BLaER1 (cell line): ENCODE results near the gene UBE2D4.
A peak's percentile ranks its signal among the peaks of the same experiment; 100 is the strongest.

Experiments used
- H3K27ac ChIP-seq: shearing (Covaris generic); formaldehyde crosslinking; 2 replicates; pipeline ENCODE4 v1.8.1; 2022
- H3K27me3 ChIP-seq: shearing (Covaris generic); formaldehyde crosslinking; 2 replicates; pipeline ENCODE4 v1.8.1; 2022
- H3K36me3 ChIP-seq: shearing (Covaris generic); formaldehyde crosslinking; 2 replicates; pipeline ENCODE4 v1.8.1; 2022
- H3K4me1 ChIP-seq: shearing (Covaris generic); formaldehyde crosslinking; 2 replicates; pipeline ENCODE4 v1.8.1; 2022
- H3K4me2 ChIP-seq: shearing (Covaris generic); formaldehyde crosslinking; 2 replicates; pipeline ENCODE4 v1.8.1; 2022
- H3K4me3 ChIP-seq: shearing (Covaris generic); formaldehyde crosslinking; 2 replicates; pipeline ENCODE4 v1.8.1; 2022
- H3K9ac ChIP-seq: shearing (Covaris generic); formaldehyde crosslinking; 2 replicates; pipeline ENCODE4 v1.8.1; 2022
- H3K9me3 ChIP-seq: shearing (Covaris generic); formaldehyde crosslinking; 2 replicates; pipeline ENCODE4 v1.8.1; 2022
- H4K20me1 ChIP-seq: shearing (Covaris generic); formaldehyde crosslinking; 2 replicates; pipeline ENCODE4 v1.8.1; 2022
- Cebpa-rat ChIP-seq: shearing (Covaris generic); IDR thresholded peaks from 2 replicates; pipeline ENCODE4 v1.8.1; 2022

Gene UBE2D4

DNA sequence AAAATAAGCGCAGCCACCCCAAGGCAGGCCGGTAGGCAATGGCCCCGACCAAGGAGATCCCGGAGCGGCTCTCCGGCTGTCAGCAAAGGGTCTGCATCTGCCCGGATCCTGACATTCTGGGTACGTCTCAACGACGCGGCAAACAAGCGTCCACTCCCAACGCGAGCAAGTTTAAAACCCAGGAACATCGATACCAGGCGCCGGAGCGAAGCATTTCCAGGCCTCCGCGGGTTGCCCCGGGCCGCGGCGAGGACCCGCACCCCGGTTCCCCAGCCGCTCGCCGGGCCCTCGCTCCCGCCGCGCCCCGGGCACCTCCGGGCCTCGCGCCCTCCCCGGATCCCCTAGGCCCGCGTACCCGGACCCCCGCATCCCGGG, 20.3 kb upstream of the UBE2D4 start:
- H3K27ac ChIP-seq, result peak overlapping the region; percentile 94
- no peaks in the 10 kb centered on the region for H3K9me3 ChIP-seq
- H3K4me1 ChIP-seq, result peaks cover 27% of the 10 kb centered on the region
- peak overlapping the region; percentile 78 for H3K4me3 ChIP-seq
- TF ChIP-seq Cebpa-rat, result no peak
- H3K4me2 ChIP-seq, result peak overlapping the region; percentile 78
- peak overlapping the region; percentile 94 for H3K9ac ChIP-seq
- H4K20me1 ChIP-seq, result peaks cover 47% of the 10 kb centered on the region
- H3K36me3 ChIP-seq, result peaks cover 18% of the 10 kb centered on the region; the same call in 1 of the 2 replicates
- no peaks in the 10 kb centered on the region for H3K27me3 ChIP-seq

DNA sequence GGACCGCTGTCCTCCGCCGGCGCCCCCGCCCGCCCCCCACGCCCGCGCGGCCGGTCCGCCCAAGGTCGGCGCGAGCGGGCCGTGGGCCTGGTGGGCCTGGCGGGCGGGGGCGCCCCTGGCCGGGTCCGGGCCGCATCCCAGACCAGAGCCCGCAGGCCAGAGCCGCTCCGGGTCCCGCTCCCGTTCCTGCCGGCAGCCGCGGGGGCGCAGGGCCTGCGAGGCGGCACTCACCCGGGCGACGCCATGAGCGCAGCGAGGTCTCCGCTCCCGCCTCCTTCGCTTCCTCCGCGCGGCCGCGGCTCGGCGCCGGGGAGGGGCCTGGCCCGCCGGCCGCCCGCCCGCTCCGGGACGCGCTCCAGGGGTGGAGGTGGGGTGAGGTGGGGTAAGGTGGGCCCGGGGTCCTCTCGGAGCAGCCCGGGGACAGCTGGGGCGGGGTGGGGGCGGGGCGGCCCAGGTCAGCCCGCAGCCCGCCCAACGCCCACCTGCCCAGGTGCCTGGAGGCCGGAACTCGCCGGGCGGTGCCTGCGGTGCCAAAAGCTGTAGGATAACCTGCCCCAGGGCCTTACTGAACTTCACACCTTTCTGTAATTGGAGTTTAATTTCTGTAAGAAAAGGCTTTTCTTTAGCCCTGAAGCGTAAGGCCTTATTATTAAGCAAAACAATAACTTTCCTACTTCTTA, 19.8 kb upstream of the UBE2D4 start, which contains the start of gene URGCP:
Gene URGCP (minus strand): TSS at position 266 of the 680 bp plus-strand sequence. CDS start 21 bp downstream, at position 245.
- peak within 1 kb of the TSS; percentile 78 for H3K4me2 ChIP-seq
- peaks cover 27% of the 10 kb centered on the region for H3K4me1 ChIP-seq
- H3K27ac ChIP-seq, result peak within 1 kb of the TSS; percentile 94
- peaks cover 41% of the 10 kb centered on the region for H4K20me1 ChIP-seq
- H3K4me3 ChIP-seq, result peak within 1 kb of the TSS; percentile 78
- H3K27me3 ChIP-seq, result no peaks in the 10 kb centered on the region
- peaks cover 13% of the 10 kb centered on the region; the same call in 1 of the 2 replicates for H3K36me3 ChIP-seq
- no peaks in the 10 kb centered on the region for H3K9me3 ChIP-seq
- peak within 1 kb of the TSS; percentile 94 for H3K9ac ChIP-seq
- TF ChIP-seq Cebpa-rat, result no peak

DNA sequence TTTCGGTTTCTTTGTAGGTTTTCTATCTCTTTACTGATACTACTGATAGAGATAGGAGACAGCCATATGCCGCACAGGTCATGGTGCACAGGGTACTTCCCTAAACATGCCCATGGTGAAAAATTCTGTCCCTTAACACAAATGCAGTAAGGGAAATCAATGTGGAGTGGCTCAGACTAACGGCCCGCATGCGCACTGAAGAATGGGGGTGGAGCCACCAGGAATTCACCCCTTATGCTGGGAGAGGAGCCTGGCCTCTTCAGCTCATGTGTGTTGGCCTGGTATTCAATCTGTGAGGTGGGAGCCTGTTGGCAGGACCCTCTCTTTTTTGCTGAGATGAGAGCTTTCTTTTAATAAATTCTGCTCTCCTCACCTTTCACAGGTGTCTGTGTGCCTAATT, 11.4 kb upstream of the UBE2D4 start:
- no peak overlapping the region for H3K4me2 ChIP-seq
- TF ChIP-seq Cebpa-rat, result no peak
- H3K27ac ChIP-seq, result no peak overlapping the region
- no peak overlapping the region for H3K4me3 ChIP-seq
- no peaks in the 10 kb centered on the region for H3K4me1 ChIP-seq
- peaks cover 21% of the 10 kb centered on the region for H3K36me3 ChIP-seq
- no peaks in the 10 kb centered on the region for H4K20me1 ChIP-seq
- peaks cover 15% of the 10 kb centered on the region for H3K9me3 ChIP-seq
- no peak overlapping the region for H3K9ac ChIP-seq
- H3K27me3 ChIP-seq, result no peaks in the 10 kb centered on the region

DNA sequence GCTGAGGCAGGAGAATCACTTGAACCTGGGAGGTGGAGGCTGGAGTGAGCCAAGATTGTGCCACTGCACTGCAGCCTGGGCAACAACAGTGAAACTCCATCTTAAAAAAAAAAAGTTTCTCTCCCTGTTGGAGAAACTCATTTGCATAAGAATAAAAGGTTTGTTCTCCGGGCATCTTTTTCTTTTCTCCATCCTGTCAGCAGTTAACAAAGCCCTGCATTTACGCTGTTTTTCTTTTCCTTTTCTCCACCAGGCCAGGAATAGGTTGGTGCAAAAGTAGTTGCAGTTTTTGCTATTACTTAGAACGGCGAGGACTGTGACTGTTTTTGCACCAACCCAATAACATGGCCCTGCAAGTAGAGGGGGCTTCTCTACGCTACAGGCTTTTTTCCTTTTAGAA, 10.3 kb upstream of the UBE2D4 start:
- Histone ChIP-seq H3K4me1 (no peaks in the 10 kb centered on the region), H3K27me3 (no peaks in the 10 kb centered on the region), H3K9me3 (peaks cover 15% of the 10 kb centered on the region), H4K20me1 (no peaks in the 10 kb centered on the region), H3K9ac (no peak overlapping the region), H3K36me3 (peaks cover 18% of the 10 kb centered on the region), H3K27ac (no peak overlapping the region), H3K4me3 (no peak overlapping the region), H3K4me2 (no peak overlapping the region)
- no peak for TF ChIP-seq Cebpa-rat

DNA sequence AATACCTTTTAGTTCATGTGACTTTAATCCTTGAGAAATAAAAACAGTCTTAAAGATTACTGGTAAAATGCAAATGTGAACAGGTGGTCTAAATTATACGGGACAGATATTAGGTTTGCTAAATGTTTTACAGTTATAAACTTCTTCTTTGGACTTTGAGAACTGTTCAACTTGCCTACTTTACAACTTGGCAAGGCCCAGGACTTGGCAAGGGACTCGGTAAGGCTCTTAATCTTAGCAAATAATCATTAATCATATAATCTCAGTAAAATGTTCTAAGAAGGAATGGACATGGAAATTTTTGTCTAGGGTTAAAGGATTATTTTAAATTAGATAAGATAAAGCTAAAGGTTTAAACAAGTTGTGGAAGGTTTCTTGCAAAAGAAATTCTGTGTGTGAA, 4.8 kb upstream of the UBE2D4 start:
- Histone ChIP-seq H3K9ac (no peak overlapping the region), H3K9me3 (no peaks in the 10 kb centered on the region), H3K4me1 (peaks cover 13% of the 10 kb centered on the region), H3K4me3 (no peak overlapping the region), H3K27me3 (no peaks in the 10 kb centered on the region), H3K36me3 (peaks cover 18% of the 10 kb centered on the region), H4K20me1 (no peaks in the 10 kb centered on the region), H3K27ac (no peak overlapping the region), H3K4me2 (no peak overlapping the region)
- no peak for TF ChIP-seq Cebpa-rat

DNA sequence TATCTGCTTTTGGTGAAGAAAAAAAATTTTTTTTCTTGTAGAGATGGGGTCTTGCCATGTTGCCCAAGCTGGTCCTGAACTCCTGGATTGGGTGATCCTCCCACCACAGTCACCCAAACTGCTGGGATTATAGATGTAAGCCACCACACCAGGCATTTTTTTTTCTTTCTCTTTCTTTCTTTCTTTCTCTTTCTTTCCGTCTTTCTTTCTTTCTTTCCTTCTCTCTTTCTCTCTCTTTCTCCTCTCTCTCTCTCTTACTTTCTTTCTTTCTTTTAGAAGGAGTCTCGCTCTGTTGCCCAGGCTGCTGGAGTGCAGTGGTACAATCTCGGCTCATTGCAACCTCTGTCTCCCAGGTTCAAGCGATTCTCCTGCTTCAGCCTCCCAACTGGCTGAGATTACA, 3.5 kb upstream of the UBE2D4 start:
- no peak for TF ChIP-seq Cebpa-rat
- Histone ChIP-seq H3K27ac (no peak overlapping the region), H3K36me3 (peaks cover 18% of the 10 kb centered on the region), H3K4me3 (no peak overlapping the region), H3K9ac (no peak overlapping the region), H3K4me2 (no peak overlapping the region), H3K27me3 (no peaks in the 10 kb centered on the region), H3K4me1 (peaks cover 22% of the 10 kb centered on the region), H4K20me1 (no peaks in the 10 kb centered on the region), H3K9me3 (no peaks in the 10 kb centered on the region)

DNA sequence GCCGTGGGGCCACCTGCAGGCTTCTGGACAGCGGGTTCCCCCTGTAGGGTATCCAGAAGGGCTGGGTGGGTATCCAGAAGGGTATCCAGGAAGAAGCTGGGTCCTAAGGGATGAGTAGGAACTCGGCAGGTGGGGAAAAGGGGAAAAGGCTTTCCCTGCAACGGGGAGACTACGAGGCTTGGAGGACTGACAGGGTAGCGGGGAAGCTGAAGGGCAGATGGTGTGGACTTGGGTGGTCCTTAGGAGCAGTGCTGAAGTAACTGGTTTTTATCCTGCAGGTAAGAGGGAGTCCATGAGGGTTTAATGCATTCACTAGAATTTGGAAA, 525 bp downstream of the UBE2D4 start:
- no peaks in the 10 kb centered on the region for H3K36me3 ChIP-seq
- peak overlapping the region; percentile 83 for H3K9ac ChIP-seq
- H3K4me1 ChIP-seq, result peaks cover 24% of the 10 kb centered on the region
- H3K27ac ChIP-seq, result peak overlapping the region; percentile 90
- H3K9me3 ChIP-seq, result no peaks in the 10 kb centered on the region
- no peak for TF ChIP-seq Cebpa-rat
- H3K27me3 ChIP-seq, result no peaks in the 10 kb centered on the region
- peak overlapping the region; percentile 82 for H3K4me2 ChIP-seq
- H3K4me3 ChIP-seq, result peak overlapping the region; percentile 74
- H4K20me1 ChIP-seq, result no peaks in the 10 kb centered on the region

DNA sequence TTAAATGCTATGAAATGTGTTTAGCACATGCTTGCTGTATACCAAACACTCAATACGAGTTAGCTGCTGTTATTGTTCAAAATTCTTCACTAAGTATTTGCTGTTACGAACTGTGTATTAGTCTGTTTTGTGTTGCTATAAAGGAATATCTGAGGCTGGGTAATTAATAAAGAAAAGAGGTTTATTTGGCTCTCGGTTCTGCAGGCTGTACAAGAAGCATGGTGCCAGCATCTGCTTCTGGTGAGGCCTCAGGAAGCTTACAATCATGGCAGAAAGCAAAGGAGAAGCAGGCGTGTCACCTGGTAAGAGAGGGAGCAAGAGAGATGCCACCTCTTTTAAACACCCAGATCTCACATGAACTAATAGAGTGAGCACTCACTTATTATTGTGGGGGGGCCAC, 1.6 kb downstream of the UBE2D4 start:
- TF ChIP-seq Cebpa-rat, result no peak
- Histone ChIP-seq H3K9ac (no peak overlapping the region), H3K27ac (no peak overlapping the region), H3K27me3 (no peaks in the 10 kb centered on the region), H4K20me1 (no peaks in the 10 kb centered on the region), H3K36me3 (no peaks in the 10 kb centered on the region), H3K4me2 (no peak overlapping the region), H3K4me3 (no peak overlapping the region), H3K4me1 (peaks cover 24% of the 10 kb centered on the region), H3K9me3 (no peaks in the 10 kb centered on the region)

DNA sequence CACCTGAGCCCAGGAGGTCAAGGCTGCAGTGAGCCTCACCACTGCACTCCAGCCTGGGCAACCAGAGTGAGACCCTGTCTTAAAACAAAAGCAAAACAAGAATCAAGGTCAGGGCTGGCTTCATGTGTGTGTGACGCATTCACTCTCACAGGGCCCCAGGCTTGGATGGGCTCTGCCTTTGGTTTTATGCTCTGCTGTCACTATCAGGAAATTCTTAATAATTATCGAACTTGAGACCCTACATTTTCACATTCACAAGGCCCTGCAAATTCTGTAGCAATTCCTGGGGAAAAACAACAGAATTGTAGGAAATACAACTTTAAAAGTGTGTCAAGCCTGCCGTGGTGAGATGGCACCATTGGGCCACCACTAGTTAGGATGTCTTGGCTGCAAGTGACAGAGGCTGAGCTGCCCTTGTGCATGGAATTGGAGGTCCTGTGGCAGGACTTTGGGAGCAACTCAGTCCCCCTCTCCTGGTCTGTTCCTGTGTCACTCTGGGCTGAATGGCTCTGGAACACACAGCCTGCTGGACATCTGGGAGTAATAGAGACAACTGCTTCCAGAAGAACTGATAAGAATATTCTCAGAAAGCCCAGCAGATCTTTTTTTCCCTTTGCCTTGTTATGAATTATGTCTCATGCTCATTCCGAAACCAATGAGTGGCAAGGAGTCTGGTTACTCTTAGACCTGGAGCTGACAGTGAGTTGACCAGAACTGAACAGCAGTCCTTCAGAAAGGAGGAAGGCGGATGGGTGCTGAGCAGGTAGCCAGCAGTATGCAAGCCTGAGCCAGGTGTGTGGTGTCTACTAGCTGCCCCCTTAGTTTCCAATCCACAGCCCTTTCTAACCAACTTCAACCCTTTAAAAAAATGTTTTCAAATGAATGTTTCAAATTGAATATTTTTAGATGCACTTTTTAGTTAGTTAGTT, 3.6 kb downstream of the UBE2D4 start:
- Histone ChIP-seq H3K9ac (no peak overlapping the region), H3K36me3 (no peaks in the 10 kb centered on the region), H3K4me3 (no peak overlapping the region), H3K4me2 (no peak overlapping the region), H3K27me3 (no peaks in the 10 kb centered on the region), H3K4me1 (peaks cover 23% of the 10 kb centered on the region), H3K9me3 (no peaks in the 10 kb centered on the region), H3K27ac (no peak overlapping the region), H4K20me1 (no peaks in the 10 kb centered on the region)
- TF ChIP-seq Cebpa-rat, result no peak

DNA sequence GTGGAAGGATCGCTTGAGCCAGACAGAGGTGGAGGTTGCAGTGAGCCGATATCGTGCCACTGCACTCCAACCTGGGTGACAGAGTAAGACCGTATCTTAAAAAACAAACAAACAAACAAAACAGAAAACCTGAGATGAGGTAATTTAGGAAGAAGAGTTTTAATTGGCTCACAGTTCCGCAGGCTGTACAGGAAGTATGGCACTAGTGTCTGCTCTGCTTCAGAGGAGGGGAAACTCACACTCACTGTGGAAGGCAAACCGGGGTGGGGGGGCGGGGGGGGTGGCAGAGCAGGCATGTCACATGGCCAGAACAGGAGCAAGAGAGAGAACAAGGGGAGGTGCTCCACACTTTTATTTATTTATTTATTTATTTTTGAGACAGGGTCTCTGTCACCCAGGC, 5.1 kb downstream of the UBE2D4 start:
- Histone ChIP-seq H3K4me2 (no peak overlapping the region), H4K20me1 (no peaks in the 10 kb centered on the region), H3K36me3 (no peaks in the 10 kb centered on the region), H3K4me3 (no peak overlapping the region), H3K27ac (no peak overlapping the region), H3K27me3 (no peaks in the 10 kb centered on the region), H3K4me1 (peaks cover 11% of the 10 kb centered on the region), H3K9ac (no peak overlapping the region), H3K9me3 (no peaks in the 10 kb centered on the region)
- no peak for TF ChIP-seq Cebpa-rat
